ENCODE results near the gene BTG1.

The BTG1 gene

DNA sequence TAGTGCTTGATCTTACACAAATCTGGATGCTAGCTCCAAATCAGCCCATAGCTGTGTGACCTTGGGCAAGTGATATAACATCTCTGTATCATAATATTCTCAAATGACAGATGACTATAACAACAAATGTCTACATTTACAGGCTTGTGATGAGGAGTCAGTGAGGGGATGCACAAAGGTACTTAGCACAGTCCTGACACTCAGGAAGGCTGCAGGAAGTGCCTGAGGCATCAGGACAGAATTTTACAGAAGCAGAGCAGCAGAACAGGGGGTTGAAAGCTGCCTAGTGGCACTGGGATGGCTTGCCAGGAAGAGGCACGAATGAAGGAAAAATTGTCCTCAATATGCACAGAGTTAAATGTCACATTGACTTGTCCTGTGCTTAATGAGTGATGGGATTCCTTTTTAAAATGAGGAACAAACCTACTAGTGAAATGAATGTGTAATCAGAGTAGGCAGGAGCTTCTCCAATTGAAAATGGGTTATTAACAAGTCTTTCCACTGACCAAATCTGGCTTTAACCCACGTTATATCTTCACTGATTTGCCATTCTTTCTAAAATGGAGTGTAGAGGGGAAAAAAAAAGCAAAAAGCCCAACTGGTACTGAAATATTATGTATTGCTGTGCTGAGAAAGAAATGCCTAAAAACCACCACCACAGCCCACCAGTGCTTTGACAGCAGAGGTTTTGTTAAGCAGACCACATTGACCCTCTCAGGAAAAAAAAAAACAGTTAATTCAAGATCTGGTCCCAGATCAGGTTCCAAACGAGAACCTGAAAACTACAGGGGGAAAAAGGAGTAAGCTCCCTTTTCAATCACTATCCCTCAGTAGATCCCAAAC lies 11.6 kb downstream of the BTG1 start:
- DNase-seq (ENCODE audit: low read depth in 2 of 2), result no peak

DNA sequence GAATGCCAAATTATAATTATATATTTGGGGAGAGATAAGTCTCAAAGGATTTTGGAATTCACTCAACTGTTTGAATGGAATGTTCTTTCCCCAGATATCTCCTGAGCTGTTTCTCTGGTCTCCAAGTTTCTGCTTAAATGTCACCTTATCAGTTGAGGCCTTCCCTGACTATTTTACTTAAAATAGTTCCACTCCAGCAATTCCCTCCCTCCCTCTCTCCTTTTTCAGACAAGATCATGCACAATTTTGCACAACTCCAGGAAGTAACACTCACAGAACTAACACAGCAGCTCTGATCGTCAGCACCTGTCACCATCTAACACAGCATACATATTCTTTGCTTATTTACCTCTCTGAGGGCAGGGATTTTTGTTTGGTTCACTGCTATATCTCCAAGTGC lies 12.5 kb downstream of the BTG1 start:
- DNase-seq (ENCODE audit: low read depth in 2 of 2), result no peak

DNA sequence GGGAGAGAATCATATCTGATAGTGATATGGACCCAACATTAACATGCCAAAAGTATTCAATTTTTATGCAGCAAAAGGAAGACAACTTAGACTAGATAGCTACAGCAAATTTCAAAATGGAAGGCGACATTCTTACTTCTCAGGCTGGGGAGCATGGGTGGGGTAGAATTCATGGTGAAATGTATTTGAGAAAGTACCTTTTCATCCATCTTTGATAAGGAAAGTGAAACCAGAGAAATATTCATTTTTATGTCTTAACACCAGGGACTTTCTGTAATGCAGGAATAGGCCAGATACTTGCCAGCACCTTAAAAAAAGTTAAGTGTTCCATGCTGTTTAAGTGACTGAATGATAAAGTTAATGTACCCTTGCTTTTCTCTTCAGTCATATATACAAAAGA lies 13.4 kb downstream of the BTG1 start:
- DNase-seq (ENCODE audit: low read depth in 2 of 2), result no peak

DNA sequence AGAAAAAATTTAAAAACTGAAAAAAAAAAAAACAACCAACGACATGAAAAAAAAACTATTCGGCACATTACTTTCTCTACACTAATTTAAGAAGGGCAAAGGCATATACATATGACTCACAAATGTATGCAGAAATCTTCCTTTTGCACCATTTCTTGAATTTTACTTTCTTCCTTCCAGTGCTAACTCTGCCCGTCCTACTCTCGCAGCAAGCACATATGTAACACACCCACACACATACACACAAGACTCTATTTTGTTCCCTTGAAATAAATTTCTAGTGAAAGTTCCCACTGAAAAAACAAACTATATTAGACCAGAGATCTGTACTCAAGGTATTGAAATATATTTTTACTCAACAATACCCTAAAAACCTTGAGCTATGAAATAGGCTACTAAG lies 14.6 kb downstream of the BTG1 start:
- DNase-seq (ENCODE audit: low read depth in 2 of 2), result no peak

DNA sequence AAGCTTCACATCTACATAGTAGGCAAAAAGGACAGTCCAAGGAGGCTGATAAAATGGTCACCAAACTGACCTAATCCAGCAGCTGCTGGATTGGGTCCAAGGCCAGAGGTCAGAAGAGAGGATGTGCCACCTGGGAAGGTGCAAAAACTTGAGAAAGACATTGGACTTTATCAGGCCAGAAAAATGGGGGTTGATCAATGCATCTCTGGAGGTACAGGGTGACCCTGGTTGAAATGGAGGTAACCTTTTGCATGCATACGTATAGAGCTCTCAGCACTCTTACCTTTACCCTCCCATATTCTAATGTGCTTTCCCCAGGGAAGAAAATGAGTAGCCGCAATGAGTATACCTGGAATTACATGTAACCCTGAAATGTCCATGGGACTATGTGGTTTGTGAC lies 16.0 kb downstream of the BTG1 start:
- DNase-seq (ENCODE audit: low read depth in 2 of 2), result no peak

DNA sequence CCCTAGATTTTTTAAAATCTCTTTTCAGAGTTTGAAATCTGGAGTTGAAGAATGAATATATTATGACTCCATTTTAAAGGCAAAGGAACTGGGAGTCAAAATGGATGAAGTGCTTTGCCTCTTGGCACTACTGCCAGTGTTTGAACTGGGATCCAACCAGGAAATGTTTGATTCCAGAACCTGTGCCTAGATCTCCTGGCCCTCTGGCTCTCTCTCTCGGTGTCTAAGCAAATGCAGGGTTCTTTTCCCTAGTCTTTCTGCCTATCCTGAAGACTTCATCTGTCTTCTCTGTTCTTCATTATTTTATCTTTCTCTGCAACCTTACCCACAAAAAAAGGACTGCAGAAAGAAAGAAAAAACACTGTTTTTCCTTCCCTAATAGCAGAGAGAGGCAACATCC lies 17.0 kb downstream of the BTG1 start:
- DNase-seq (ENCODE audit: low read depth in 2 of 2), result no peak

DNA sequence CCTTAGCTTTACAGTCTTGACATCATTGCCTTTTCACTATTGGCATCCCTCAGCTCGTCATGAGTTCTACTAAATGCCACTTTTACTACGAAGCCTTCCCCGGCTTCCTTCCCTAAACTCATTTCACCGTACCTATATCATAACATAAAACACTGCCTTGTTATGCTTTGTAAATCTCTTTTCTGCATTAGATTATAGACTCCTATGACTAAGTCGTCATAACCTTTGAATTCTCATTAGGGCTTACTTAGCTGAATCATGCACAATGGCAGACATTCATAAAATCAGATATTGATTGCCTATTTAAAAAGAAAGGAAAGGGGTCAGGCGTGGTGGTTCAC lies 21.0 kb downstream of the BTG1 start:
- no peak for DNase-seq (ENCODE audit: low read depth in 2 of 2)

DNA sequence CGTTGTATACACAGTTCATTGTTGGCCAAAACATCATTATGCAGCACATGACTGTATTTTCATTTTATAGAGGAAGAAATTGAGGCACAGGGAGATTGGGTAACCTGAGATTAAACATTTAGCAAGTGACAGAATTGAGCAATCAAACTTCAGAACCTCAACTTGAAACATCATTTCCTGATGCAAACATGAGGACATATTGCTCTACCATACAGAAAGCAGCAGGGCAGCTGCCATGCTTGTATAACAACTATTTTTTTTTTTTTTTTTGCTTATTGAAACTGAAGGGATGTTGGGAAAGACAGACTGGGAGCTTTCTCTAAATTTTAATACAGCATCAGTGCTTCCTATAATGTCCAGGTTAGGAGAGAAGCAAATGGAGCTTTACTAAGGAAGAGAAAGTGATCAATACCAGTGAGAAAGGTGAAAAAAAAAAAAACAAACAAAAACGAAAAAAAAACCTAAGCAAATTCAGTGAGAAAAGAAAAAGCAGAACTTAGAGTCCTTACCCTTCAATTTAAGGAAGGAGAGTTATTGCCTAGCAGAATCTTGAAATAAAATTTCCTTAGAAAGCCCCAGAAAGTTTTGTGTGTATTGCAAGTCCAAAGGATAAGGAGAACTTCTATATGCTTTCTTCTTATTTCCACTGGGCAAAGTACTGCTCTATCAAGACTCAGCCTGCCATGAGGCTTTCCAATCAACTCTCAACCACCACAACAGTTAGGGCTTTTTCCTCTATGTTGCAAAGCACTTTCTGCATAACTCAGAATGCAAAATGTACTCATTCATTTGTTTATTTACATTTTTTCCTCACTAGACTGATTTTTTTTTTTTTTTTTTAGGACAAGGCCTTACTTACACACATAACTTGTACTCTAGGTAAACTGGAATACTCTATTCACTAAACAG lies 21.6 kb downstream of the BTG1 start:
- no peak for DNase-seq (ENCODE audit: low read depth in 2 of 2)

DNA sequence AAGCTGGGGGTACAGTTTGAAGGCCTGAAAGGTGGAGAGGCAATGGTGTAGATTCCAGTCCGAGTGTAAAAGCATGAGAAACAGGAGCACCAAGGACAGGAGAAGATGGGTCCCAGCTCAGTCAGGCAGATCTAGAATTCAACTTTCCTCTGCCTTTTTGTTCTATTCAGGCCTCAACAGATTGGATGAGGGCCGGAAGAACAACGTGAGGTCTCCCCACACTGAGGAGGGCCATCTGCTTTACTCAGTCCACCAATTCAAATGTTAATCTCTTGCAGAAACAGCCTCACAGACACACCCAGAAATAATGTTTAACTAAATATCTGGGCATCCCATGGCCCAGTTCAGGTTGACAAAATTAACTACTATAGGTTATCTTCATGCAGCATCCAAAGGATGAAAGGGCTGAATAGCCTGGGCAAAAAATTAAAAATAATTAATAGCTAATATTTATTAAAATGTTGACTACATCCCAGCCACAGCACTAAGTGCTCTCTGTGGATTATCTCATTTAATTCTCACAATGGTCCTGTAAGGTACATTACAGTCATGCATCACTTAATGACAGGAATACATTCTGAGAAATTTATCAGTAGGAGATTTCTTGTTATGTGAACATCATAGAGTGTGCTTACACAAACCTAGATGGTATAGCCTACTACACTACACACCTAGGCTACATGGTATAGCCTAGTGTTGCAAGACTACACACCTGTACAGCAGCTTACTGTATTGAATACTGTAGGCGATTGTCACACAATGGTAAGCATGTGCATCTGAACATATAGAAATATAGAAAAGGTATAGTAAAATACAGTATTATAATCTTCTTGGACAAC lies 22.5 kb downstream of the BTG1 start:
- DNase-seq (ENCODE audit: low read depth in 2 of 2), result no peak

DNA sequence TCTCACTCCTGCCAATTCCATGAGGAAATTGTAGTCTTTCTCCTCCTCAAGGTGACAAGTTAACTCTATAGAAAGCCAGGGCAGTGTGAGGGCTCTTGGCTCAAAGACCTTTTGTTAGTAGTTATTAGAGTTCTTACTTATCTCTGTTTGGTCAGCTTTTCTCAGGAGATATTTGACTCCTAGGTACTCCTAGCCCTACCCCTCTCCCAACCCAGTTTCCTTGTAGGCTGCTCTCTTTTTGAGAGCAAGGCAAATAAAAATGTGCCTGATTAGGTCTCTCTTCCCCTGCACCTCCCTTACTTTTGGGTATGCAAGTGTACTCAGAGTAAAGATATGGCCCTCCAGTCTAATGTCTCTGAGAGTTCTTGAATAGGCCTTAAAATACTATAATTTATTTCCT lies 23.8 kb downstream of the BTG1 start:
- DNase-seq (ENCODE audit: low read depth in 2 of 2), result no peak

DNA sequence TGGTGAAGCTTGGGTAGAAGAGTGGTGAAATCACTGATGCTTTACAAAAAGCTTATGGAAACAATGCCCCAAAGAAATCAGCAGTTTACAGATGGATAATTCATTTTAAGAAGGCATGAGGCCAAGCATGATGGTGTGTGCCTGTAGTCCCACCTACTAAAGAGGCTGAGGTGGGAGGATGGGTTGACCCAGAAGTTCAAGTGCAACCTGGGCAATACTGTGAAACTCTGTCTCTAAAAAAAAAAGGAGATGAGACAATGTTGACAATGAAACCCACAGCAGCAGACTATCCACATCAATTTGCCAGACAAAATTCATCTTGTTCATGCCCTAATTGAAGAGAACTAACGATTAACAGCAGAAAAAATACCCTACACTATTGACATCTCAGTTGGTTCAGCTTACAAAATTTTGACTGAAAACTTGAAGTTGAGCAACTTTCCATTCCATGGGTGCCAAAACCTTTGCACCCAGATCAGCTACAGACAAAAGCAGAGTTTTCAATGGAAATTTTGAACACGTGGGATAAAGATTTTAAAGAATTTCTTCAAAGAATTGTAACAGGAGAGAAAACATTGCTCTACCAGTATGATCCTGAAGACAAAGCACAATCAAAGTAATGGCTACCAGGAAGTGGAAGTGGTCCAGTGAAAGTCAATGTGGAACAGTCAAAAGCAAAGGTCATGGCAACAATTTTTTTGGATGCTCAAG lies 26.7 kb downstream of the BTG1 start:
- DNase-seq (ENCODE audit: low read depth in 2 of 2), result no peak

DNA sequence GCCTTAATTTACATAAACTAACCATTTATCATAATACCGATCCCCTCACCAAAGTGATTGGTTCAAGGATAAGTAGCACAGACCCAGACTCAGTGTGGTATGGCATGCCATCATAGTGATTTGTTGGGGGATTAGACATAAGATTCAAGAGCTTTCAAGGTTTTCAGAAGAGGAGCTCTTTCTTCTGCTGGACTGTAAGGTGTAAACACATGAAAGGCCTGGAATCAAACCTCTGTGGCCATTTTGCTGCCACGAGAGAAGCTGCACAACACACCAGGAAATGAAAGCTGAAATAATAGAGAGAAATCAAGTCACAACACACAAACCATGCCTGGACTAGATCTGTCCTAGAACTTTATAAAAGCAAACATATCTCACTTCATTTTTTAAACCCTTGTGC lies 30.8 kb downstream of the BTG1 start:
- no peak for DNase-seq (ENCODE audit: low read depth in 2 of 2)

DNA sequence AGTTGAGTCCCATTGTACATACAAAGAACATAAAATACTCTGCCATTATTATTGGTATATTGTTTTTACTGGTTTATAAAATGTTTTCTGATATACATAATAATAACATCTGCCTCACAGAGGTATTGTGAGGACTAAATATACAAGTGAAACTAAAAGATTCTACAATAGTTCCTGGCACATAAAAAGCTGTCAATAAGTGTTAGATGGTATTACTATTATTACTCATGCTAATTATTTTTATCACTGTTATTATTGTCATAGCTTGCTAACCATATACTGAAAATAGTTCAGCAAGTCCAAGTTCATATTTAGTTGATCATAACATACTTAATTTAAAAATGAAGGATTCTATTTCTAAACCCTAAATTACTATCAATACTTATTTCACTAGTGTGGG lies 34.4 kb downstream of the BTG1 start:
- DNase-seq (ENCODE audit: low read depth in 2 of 2), result no peak

DNA sequence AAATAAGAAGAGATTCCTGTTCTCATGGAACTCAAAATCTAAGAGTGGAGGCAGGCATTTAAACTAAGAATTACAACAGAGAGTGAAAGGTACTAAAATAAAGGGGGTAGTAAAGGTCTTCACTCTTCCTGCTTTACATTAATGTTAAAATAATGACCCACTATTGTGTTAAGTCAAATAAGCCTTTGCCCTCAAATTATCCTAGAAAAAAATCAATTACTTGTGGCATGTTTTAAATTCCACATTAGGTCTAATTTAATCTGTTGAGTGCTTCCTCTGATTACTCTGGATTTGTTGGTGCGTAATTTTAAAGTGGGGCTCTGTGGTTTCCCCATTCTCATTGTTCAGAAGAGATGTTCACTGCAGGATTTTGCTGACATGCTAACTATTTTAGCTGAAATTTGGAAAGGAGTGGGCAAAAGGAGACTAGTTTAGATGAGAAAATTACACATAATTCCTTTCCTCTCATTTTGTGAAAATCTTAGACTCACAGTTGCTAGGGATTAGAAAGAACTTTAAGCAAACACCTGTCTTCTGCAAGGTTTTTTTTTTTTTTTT lies 35.5 kb downstream of the BTG1 start:
- DNase-seq (ENCODE audit: low read depth in 2 of 2), result no peak

DNA sequence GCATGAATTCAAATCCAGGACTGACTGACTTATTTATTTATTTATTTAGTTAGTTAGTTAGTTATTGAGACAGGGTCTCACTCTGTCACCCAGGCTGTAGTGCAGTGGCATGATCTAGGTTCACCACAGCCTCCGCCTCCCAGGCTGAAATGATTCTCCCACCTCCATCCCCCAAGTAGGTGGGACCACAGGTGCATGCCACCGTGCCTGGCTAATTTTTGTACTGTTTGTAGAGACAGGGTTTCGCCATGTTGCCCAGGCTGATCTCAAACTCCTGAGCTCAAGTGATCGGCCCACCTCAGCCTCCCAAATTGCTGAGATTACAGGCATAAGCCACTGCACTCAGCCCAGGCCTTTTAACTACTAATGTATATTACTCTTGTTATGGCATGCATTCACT lies 36.0 kb downstream of the BTG1 start:
- no peak for DNase-seq (ENCODE audit: low read depth in 2 of 2)

DNA sequence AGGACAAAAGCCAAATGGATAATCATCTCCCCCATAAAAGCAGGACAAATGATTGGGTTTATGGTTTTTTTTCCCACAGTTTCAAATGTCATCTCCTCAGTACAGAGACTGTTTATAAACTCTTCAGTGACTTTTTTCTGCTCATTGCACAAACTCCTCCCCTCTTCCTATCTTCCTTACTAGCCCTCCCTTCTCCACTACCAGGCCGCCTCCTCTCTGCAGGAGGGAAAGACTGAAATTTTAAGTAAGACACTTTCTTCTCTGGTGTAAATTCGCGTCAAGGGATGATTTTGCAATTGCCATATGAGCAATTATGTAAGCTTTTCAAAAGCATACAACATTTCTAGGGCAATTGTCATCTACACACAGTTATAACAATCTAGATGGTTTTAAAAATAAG lies 37.0 kb downstream of the BTG1 start:
- no peak for DNase-seq (ENCODE audit: low read depth in 2 of 2)

DNA sequence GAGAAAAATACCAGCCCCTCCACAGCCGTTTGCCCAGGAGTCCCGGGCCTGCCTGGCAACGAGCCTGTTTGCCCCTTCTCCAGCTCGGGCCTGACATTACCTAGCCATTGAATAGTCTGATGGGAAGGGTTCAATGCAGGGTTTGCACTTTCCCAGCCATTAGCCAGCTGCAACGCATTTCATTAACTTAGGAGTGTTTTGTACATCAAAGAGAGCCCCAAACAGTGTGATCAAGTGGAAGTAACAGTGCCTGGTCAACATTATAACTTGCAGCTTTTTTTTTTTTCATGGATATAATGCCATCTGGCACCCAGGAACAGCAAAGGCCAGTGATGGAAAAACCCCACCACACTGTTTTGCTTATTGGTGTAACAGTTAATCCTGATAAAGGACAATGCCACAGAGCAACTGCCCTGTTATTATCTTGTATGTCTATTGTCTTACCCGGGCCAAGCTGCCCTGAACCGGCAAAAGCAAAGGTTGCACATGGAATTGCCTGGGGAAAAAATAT lies 38.0 kb downstream of the BTG1 start:
- DNase-seq (ENCODE audit: low read depth in 2 of 2), result no peak

DNA sequence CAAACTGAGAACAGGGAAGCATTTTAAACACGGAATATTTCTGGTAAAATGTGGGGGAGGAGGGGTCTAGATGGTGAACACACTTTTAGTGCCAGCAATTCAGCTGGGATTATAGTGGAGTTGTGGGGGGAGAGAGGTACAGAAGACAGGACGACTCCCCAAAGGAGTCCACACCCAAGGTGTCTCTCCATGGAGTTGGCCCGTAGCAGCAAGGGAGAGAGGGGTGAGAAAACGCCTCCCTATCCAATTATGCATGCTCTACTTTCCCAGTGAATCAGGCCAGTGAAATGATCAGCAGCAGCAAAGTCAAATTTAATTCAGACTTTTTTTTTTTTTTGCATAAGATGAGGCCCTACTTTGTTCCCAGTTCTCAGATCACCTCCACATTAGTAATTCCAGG lies 38.6 kb downstream of the BTG1 start:
- no peak for DNase-seq (ENCODE audit: low read depth in 2 of 2)

DNA sequence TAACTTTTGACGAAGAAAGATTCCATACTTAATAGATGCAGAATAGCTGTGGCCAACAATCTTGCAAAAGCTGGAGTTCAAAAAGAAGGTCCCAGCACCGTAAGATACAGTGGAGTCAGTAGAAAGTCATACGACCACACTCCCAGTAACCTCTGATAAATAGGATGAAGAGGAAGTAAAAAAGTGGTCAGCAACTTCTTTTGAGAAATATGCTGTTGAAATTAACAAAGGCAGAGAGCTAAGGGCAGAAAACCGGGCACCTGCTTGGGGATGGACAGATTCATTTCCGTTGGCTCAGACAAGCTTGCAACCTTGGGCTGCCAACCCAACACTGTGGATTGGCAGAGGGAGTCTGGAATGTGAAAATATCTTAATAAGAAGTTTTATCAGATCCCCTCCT lies 40.0 kb downstream of the BTG1 start:
- no peak for DNase-seq (ENCODE audit: low read depth in 2 of 2)

DNA sequence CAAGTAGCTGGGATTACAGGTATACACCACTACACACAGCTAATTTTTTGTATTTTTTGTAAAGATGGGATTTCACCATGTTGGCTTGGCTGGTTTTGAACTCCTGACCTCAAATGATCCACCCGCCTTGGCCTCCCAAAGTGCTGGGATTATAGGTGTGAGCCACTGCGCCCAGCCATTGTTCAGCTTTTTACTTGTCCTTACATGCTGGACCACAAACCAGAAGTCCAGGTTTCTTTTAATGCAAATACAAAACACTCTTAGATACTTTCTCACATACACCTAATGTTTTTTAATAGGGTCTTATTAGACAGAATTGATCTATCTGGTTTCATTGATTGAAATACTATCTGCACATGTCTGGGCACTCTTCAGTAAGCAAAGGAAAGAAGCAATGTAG lies 40.5 kb downstream of the BTG1 start:
- no peak for DNase-seq (ENCODE audit: low read depth in 2 of 2)

DNA sequence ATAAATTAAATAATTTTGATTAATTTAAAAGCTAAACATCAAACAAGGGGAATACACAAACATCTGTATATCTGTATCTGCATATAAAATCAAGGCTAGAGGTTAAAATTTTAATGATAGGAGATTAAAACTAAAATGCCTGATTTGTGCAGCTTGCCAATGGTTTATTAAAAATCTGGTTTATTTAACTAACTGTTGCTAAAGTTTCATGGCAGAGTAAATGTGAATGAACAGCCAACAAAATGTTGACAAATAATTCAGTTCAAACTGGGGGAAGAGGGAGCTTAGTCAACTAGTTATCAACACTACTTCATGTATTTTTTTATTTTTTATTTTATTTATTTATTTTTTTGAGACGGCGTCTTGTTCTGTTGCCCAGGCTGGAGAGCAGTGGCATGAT lies 43.0 kb downstream of the BTG1 start:
- DNase-seq (ENCODE audit: low read depth in 2 of 2), result no peak
